ENCODE results near the gene KRTAP5-7.

GRCh38 chr11:71502871-71503435, 24.1 kb upstream of the KRTAP5-7 start:
- TF ChIP-seq, protein P1, sequence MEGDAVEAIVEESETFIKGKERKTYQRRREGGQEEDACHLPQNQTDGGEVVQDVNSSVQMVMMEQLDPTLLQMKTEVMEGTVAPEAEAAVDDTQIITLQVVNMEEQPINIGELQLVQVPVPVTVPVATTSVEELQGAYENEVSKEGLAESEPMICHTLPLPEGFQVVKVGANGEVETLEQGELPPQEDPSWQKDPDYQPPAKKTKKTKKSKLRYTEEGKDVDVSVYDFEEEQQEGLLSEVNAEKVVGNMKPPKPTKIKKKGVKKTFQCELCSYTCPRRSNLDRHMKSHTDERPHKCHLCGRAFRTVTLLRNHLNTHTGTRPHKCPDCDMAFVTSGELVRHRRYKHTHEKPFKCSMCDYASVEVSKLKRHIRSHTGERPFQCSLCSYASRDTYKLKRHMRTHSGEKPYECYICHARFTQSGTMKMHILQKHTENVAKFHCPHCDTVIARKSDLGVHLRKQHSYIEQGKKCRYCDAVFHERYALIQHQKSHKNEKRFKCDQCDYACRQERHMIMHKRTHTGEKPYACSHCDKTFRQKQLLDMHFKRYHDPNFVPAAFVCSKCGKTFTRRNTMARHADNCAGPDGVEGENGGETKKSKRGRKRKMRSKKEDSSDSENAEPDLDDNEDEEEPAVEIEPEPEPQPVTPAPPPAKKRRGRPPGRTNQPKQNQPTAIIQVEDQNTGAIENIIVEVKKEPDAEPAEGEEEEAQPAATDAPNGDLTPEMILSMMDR (conservative IDR thresholded peaks at IDR 0.05): no peak
- no peak for TF ChIP-seq EZH2 (IDR thresholded peaks at IDR 0.05; ENCODE audit: low read depth)

Measured in PC-9 (cell line).